H9 (cell line): ENCODE results near the gene ELP6. TPM values are rescaled to one million over a fixed set of nuclear protein-coding genes. Genes with fewer than 3 reads are reported as not detected.
"Not testable (repeated sequence)": the region's sequence is repeated elsewhere in the genome, so short reads cannot be mapped to it uniquely, and the experiment has no call there.

Experiments used
- DNase-seq: peaks from one replicate; pipeline ENCODE4 v3.0.0-alpha.2; 2017
- H2AFZ ChIP-seq: one replicate; pipeline ENCODE4 v1.6.1; 2013; ENCODE audit warnings: mild to moderate bottlenecking, low read length, control low read depth, moderate library complexity
- H2AK5ac ChIP-seq: 2 replicates; pipeline ENCODE4 v1.6.1; 2013; ENCODE audit warnings: low read length, control low read depth, mixed read lengths; ENCODE audit not compliant: insufficient read length
- H2BK120ac ChIP-seq: one replicate; pipeline ENCODE4 v1.6.1; 2013; ENCODE audit warnings: low read depth, mild to moderate bottlenecking, low read length, control low read depth, inconsistent platforms; ENCODE audit not compliant: poor library complexity, severe bottlenecking
- H2BK12ac ChIP-seq: 2 replicates; pipeline ENCODE4 v1.6.1; 2013; ENCODE audit warnings: low read length, control low read depth, mixed read lengths, low read depth; ENCODE audit not compliant: insufficient read length
- H2BK15ac ChIP-seq: 2 replicates; pipeline ENCODE4 v1.6.1; 2013; ENCODE audit warnings: low read depth, low read length, control low read depth
- H2BK20ac ChIP-seq: one replicate; pipeline ENCODE4 v1.6.1; 2013; ENCODE audit warnings: low read depth, mild to moderate bottlenecking, low read length, control low read depth, inconsistent platforms; ENCODE audit not compliant: poor library complexity, severe bottlenecking
- H2BK5ac ChIP-seq: 2 replicates; pipeline ENCODE4 v1.6.1; 2013; ENCODE audit warnings: low read length, control low read depth, mixed read lengths; ENCODE audit not compliant: insufficient read length
- H3K14ac ChIP-seq: 2 replicates; pipeline ENCODE4 v1.6.1; 2013; ENCODE audit warnings: low read length, control low read depth; ENCODE audit not compliant: insufficient read depth
- H3K18ac ChIP-seq: 2 replicates; pipeline ENCODE4 v1.6.1; 2013; ENCODE audit warnings: low read depth, mild to moderate bottlenecking, mixed read lengths, low read length, control low read depth; ENCODE audit not compliant: insufficient read length
- H3K23ac ChIP-seq: 2 replicates; pipeline ENCODE4 v1.6.1; 2013; ENCODE audit warnings: low read length, control low read depth, mixed read lengths, low read depth; ENCODE audit not compliant: insufficient read length
- H3K23me2 ChIP-seq: 2 replicates; pipeline ENCODE4 v1.6.1; 2013; ENCODE audit warnings: low read depth, mild to moderate bottlenecking, mixed read lengths, low read length, control low read depth; ENCODE audit not compliant: insufficient read length, poor library complexity, severe bottlenecking
- H3K27ac ChIP-seq: 2 replicates; pipeline ENCODE4 v1.5.1; 2013; ENCODE audit warnings: low read length, control low read depth, mixed read lengths, low read depth; ENCODE audit not compliant: insufficient read length
- H3K27me3 ChIP-seq: 2 replicates; pipeline ENCODE4 v1.6.1; 2013; ENCODE audit warnings: low read length, control low read depth, inconsistent platforms; ENCODE audit not compliant: insufficient read depth
- H3K4ac ChIP-seq: 2 replicates; pipeline ENCODE4 v1.6.1; 2013; ENCODE audit warnings: low read depth, mild to moderate bottlenecking, control low read depth, inconsistent platforms, low read length, moderate library complexity
- H3K4me1 ChIP-seq: 2 replicates; pipeline ENCODE4 v1.6.1; 2013; ENCODE audit warnings: low read length, control low read depth, inconsistent platforms; ENCODE audit not compliant: insufficient read depth
- H3K4me2 ChIP-seq: 2 replicates; pipeline ENCODE4 v1.6.1; 2013; ENCODE audit warnings: low read length, control low read depth, mixed read lengths; ENCODE audit not compliant: insufficient read length, insufficient read depth
- H3K56ac ChIP-seq: 2 replicates; pipeline ENCODE4 v1.6.1; 2013; ENCODE audit warnings: low read depth, mild to moderate bottlenecking, mixed read lengths, low read length, control low read depth; ENCODE audit not compliant: insufficient read length
- H3K79me1 ChIP-seq: 2 replicates; pipeline ENCODE4 v1.6.1; 2013; ENCODE audit warnings: low read depth, mild to moderate bottlenecking, moderate library complexity, low read length, control low read depth, inconsistent platforms; ENCODE audit not compliant: insufficient read depth, poor library complexity, severe bottlenecking
- H3K79me2 ChIP-seq: 2 replicates; pipeline ENCODE4 v1.6.1; 2013; ENCODE audit warnings: low read length, control low read depth, inconsistent platforms; ENCODE audit not compliant: insufficient read depth
- H3K9ac ChIP-seq: 2 replicates; pipeline ENCODE4 v1.6.1; 2013; ENCODE audit warnings: low read length, control low read depth, mixed read lengths; ENCODE audit not compliant: insufficient read length; ENCODE audit errors: extremely low read depth
- H3K9me3 ChIP-seq: one replicate; pipeline ENCODE4 v1.6.1; 2013; ENCODE audit warnings: low read depth, low read length, inconsistent platforms; ENCODE audit not compliant: control insufficient read depth
- H3T11ph ChIP-seq: one replicate; pipeline ENCODE4 v1.6.1; 2013; ENCODE audit warnings: mild to moderate bottlenecking, low read length, control low read depth, inconsistent platforms
- H4K20me1 ChIP-seq: one replicate; pipeline ENCODE4 v1.6.1; 2013; ENCODE audit not compliant: control insufficient read depth, insufficient read length, insufficient read depth
- H4K5ac ChIP-seq: 2 replicates; pipeline ENCODE4 v1.6.1; 2013; ENCODE audit warnings: low read depth, mild to moderate bottlenecking, mixed read lengths, low read length, control low read depth; ENCODE audit not compliant: insufficient read length
- H4K8ac ChIP-seq: replicated peaks from 2 replicates; pipeline ENCODE4 v1.6.1; 2013; ENCODE audit warnings: low read length, control low read depth, mixed read lengths, low read depth; ENCODE audit not compliant: insufficient read length
- H4K91ac ChIP-seq: 2 replicates; pipeline ENCODE4 v1.6.1; 2013; ENCODE audit warnings: low read depth, mild to moderate bottlenecking, moderate library complexity, mixed read lengths, low read length, control low read depth; ENCODE audit not compliant: insufficient read length
- H3K27ac Mint-ChIP-seq, 3 experiments: 2 replicates in 2 of 3; 3 replicates in 1 of 3; pipeline ENCODE4 v1.8.0; 2020 to 2021; ENCODE audit warnings: mixed read lengths in 3 of 3, mild to moderate bottlenecking in 1 of 3, moderate library complexity in 1 of 3
- H3K27me3 Mint-ChIP-seq: 2 replicates; pipeline ENCODE4 v1.8.0; 2021; ENCODE audit warnings: low read depth, mild to moderate bottlenecking, moderate library complexity, mixed read lengths
- H3K36me3 Mint-ChIP-seq, 3 experiments: 2 replicates in 2 of 3; 3 replicates in 1 of 3; pipeline ENCODE4 v1.8.0; 2020 to 2021; ENCODE audit warnings: low read depth in 3 of 3, mixed read lengths in 3 of 3; ENCODE audit not compliant: insufficient read depth in 1 of 3
- H3K4me1 Mint-ChIP-seq, 2 experiments: 2 replicates each; pipeline ENCODE4 v1.8.0; 2020; ENCODE audit warnings: mixed read lengths in 2 of 2
- H3K4me3 Mint-ChIP-seq, 2 experiments: 2 replicates in 1 of 2; 3 replicates in 1 of 2; pipeline ENCODE4 v1.8.0; 2020 to 2021; ENCODE audit warnings: mild to moderate bottlenecking in 2 of 2, mixed read lengths in 2 of 2, moderate library complexity in 1 of 2
- H3K9me3 Mint-ChIP-seq, 2 experiments: 2 replicates in 1 of 2; 3 replicates in 1 of 2; pipeline ENCODE4 v1.8.0; 2020; ENCODE audit warnings: mild to moderate bottlenecking in 2 of 2, mixed read lengths in 2 of 2, moderate library complexity in 1 of 2
- WGBS: extraction: QIAGEN DNeasy Blood & Tissue Kit; methylation state at CpG from one replicate; pipeline ENCODE4 v1.1.7; 2013; ENCODE audit warnings: missing lambda C conversion rate, low lambda C conversion rate, mixed read lengths; ENCODE audit not compliant: insufficient read length; ENCODE audit errors: extremely low coverage; 5-methylcytosine and 5-hydroxymethylcytosine counted together
- total RNA-seq: library from RNA; stranded (reverse); gene quantifications from 2 replicates; pipeline ENCODE4 v1.2.1, GENCODE V29; 2021
- TF ChIP-seq, protein P1 (sequence below): fragments of 200-600 bp; sonication (generic); conservative IDR thresholded peaks from 3 replicates; pipeline ENCODE4 v1.8.0; 2021; ENCODE audit warnings: antibody characterized with exemption, mild to moderate bottlenecking

Gene ELP6
- total RNA-seq, 1 experiment from 2014 or later = 53.9 TPM

DNA sequence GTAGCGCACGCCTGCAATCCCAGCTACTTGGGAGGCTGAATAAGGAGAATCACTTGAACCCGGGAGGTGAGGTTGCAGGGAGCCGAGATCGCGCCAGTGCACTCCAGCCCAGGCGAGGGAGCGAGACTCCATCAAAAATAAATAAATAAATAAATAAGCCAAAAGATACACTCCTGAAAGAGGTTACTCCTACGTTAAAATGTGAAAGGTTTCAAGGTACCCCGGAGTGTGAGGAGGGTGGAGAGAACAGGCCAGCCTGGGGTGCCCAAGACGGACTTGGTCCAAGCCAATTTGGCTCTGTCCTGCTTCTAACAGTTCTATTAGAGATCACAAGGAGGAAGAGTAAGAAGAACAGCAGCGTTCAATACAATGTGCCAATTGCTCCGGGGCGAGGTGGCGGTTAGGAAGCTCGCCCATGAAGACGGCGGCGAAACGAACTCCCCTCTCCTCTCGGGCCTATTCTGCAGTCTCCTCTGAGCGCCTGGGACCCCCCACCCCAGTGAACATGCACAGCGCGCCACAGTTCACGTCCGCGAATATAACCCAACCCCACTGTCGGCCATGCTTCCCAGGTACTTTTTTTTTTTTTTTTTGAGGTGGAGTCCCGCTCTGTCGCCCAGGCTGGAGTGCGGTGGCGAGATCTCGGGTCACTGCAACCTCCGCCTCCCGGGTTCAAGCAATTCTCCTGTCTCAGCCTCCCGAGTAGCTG is 942 bp downstream of the ELP6 start:
- TF ChIP-seq, protein P1, sequence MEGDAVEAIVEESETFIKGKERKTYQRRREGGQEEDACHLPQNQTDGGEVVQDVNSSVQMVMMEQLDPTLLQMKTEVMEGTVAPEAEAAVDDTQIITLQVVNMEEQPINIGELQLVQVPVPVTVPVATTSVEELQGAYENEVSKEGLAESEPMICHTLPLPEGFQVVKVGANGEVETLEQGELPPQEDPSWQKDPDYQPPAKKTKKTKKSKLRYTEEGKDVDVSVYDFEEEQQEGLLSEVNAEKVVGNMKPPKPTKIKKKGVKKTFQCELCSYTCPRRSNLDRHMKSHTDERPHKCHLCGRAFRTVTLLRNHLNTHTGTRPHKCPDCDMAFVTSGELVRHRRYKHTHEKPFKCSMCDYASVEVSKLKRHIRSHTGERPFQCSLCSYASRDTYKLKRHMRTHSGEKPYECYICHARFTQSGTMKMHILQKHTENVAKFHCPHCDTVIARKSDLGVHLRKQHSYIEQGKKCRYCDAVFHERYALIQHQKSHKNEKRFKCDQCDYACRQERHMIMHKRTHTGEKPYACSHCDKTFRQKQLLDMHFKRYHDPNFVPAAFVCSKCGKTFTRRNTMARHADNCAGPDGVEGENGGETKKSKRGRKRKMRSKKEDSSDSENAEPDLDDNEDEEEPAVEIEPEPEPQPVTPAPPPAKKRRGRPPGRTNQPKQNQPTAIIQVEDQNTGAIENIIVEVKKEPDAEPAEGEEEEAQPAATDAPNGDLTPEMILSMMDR = no peak
- Histone ChIP-seq H3K27me3 (no peaks in the 10 kb centered on the region), H3K27ac (no peak overlapping the region), H3K56ac (no peak overlapping the region), H2AK5ac (no peak overlapping the region), H3K79me2 (peaks cover 6% of the 10 kb centered on the region; the same call in 1 of the 2 replicates), H3K14ac (peak overlapping the region; percentile 87), H2BK120ac (no peak overlapping the region), H2BK12ac (no peak overlapping the region), H4K91ac (no peak overlapping the region), H2BK20ac (no peak overlapping the region), H2BK5ac (no peak overlapping the region), H3K4ac (no peak overlapping the region; the same call in 1 of the 2 replicates), H4K20me1 (no peaks in the 10 kb centered on the region), H3K9ac (peak overlapping the region; percentile 92), H4K5ac (no peak overlapping the region), H4K8ac (no peak overlapping the region), H3T11ph (no peak overlapping the region), H3K23ac (no peak overlapping the region), H3K4me2 (peak overlapping the region; percentile 86), H2BK15ac (no peak overlapping the region), H3K9me3 (no peaks in the 10 kb centered on the region), H3K23me2 (peaks cover 6% of the 10 kb centered on the region), H3K4me1 (no peaks in the 10 kb centered on the region), H3K18ac (peak overlapping the region; percentile 62), H2AFZ (no peak overlapping the region), H3K79me1 (peaks cover 6% of the 10 kb centered on the region)
- no CpG with 5 or more reads among the region's 36 CpGs for WGBS
- peak overlapping the region; percentile 92 to 98 (median 98) for H3K27ac Mint-ChIP-seq
- no peaks in the 10 kb centered on the region; the same call in 1 of the 2 replicates for H3K27me3 Mint-ChIP-seq
- peaks cover 12 to 13% of the 10 kb centered on the region in 2 experiments for H3K4me1 Mint-ChIP-seq
- no peak for DNase-seq
- no peaks in the 10 kb centered on the region for H3K9me3 Mint-ChIP-seq
- H3K36me3 Mint-ChIP-seq = peaks cover 14 to 35% (median 27%) of the 10 kb centered on the region in 3 experiments
- H3K4me3 Mint-ChIP-seq = peak overlapping the region; percentile 98 to 99

DNA sequence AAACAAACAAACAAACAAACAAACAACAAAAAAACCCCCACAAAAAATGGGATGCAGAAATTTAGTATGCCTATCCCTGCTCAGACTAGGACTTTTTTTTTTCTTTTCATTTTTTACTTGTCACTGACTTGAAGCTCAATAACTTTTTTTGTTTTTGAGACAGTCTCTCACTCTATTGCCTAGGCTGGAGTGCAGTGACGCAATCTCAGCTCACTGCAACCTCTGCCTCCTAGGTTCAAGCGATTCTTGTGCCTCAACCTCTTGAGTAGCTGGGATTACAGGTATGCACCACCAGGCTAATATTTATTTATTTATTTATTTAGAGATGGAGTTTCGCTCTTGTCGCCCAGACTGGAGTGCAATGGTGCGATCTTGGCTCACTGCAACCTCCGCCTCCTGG is 8.2 kb downstream of the ELP6 start:
- H3K56ac ChIP-seq, H3K27ac ChIP-seq: not testable (repeated sequence)
- no CpG with 5 or more reads among the region's 6 CpGs for WGBS

More for the DNA sequence above, 8.2 kb downstream of the ELP6 start:
- not testable (repeated sequence) for H3K27me3 Mint-ChIP-seq, H3T11ph ChIP-seq, H3K4me2 ChIP-seq, H3K9ac ChIP-seq, H4K20me1 ChIP-seq, H3K18ac ChIP-seq, H3K9me3 Mint-ChIP-seq, H2AK5ac ChIP-seq, H3K4ac ChIP-seq, H3K9me3 ChIP-seq, H3K27me3 ChIP-seq, H2BK12ac ChIP-seq, H3K4me1 ChIP-seq, H2AFZ ChIP-seq, H3K14ac ChIP-seq, H2BK120ac ChIP-seq, H3K79me2 ChIP-seq, H4K91ac ChIP-seq, H2BK5ac ChIP-seq, H2BK20ac ChIP-seq, H2BK15ac ChIP-seq, H4K5ac ChIP-seq, H3K4me3 Mint-ChIP-seq, H4K8ac ChIP-seq, H3K79me1 ChIP-seq, H3K27ac Mint-ChIP-seq, H3K23me2 ChIP-seq, H3K23ac ChIP-seq, DNase-seq
- Mint-ChIP-seq H3K4me1 (peaks cover 16 to 17% of the 10 kb centered on the region in 2 experiments), H3K36me3 (peaks cover 38 to 71% (median 64%) of the 10 kb centered on the region in 3 experiments; a peak in 6 of 7 replicates)
